Smooth muscle cell (in vitro differentiated cells): ENCODE results near the gene NKAP. TPM values are rescaled to one million over a fixed set of nuclear protein-coding genes. Genes with fewer than 3 reads are reported as not detected.
"Not testable (repeated sequence)": the region's sequence is repeated elsewhere in the genome, so short reads cannot be mapped to it uniquely, and the experiment has no call there.

Experiments used
- DNase-seq: peaks from one replicate; lab custom pipeline; 2025; ENCODE audit not compliant: unreplicated experiment; lab: John Stamatoyannopoulos, UW
- H2AFZ ChIP-seq: fragments of 200-600 bp; sonication (generic); 2 replicates; pipeline ENCODE4 v1.6.0; 2016; ENCODE audit warnings: antibody characterized with exemption, low read depth, mild to moderate bottlenecking
- H3F3A ChIP-seq: fragments of 200-600 bp; sonication (generic); 2 replicates; pipeline ENCODE4 v1.6.0; 2017; ENCODE audit warnings: antibody characterized with exemption, low read depth
- H3K27ac ChIP-seq: fragments of 200-600 bp; sonication (generic); 2 replicates; pipeline ENCODE4 v1.5.1; 2016; ENCODE audit warnings: low read depth, mild to moderate bottlenecking
- H3K27me3 ChIP-seq: fragments of 200-600 bp; sonication (generic); 2 replicates; pipeline ENCODE4 v1.6.1; 2016; ENCODE audit warnings: low read depth, mild to moderate bottlenecking
- H3K36me3 ChIP-seq: fragments of 200-600 bp; sonication (generic); 2 replicates; pipeline ENCODE4 v1.5.1; 2016; ENCODE audit warnings: low read depth
- H3K4me1 ChIP-seq: fragments of 200-600 bp; sonication (generic); 2 replicates; pipeline ENCODE4 v1.5.1; 2016; ENCODE audit warnings: low read depth
- H3K4me2 ChIP-seq: fragments of 200-600 bp; sonication (generic); 2 replicates; pipeline ENCODE4 v1.6.0; 2016; ENCODE audit warnings: mild to moderate bottlenecking
- H3K4me3 ChIP-seq: fragments of 200-600 bp; sonication (generic); 2 replicates; pipeline ENCODE4 v1.5.1; 2016; ENCODE audit warnings: mild to moderate bottlenecking
- H3K79me2 ChIP-seq: fragments of 200-600 bp; sonication (generic); 2 replicates; pipeline ENCODE4 v1.6.0; 2016; ENCODE audit warnings: low read depth, mild to moderate bottlenecking
- H3K9ac ChIP-seq: fragments of 200-600 bp; sonication (generic); 2 replicates; pipeline ENCODE4 v1.6.0; 2016; ENCODE audit warnings: low read depth
- H3K9me3 ChIP-seq: fragments of 200-600 bp; sonication (generic); replicated peaks from 2 replicates; pipeline ENCODE4 v1.5.1; 2016; ENCODE audit warnings: low read depth
- H4K20me1 ChIP-seq: fragments of 200-600 bp; sonication (generic); 2 replicates; pipeline ENCODE4 v1.6.0; 2016; ENCODE audit warnings: low read depth
- WGBS: methylation state at CpG from one replicate; pipeline ENCODE4 v1.1.7; 2016; ENCODE audit warnings: low lambda C conversion rate; 5-methylcytosine and 5-hydroxymethylcytosine counted together
- polyA plus RNA-seq: library from polyadenylated mRNA; unstranded; fragments of >200 nt; fragmentation: Nextera tagmentation; extraction: Ambion mirVana; gene quantifications from 2 replicates; pipeline ENCODE4 v1.2.1, GENCODE V29; 2016
- total RNA-seq: library from RNA; depleted of rRNA; stranded (reverse); fragments of >200 nt; gene quantifications from 2 replicates; pipeline ENCODE4 v1.2.3, GENCODE V29; 2014
- TF ChIP-seq, protein P1 (sequence below): fragments of 200-600 bp; sonication (generic); IDR thresholded peaks from 2 replicates; pipeline ENCODE4 v1.5.1; 2017; ENCODE audit warnings: borderline replicate concordance, mild to moderate bottlenecking, antibody characterized with exemption; ENCODE audit not compliant: insufficient read depth, poor library complexity, severe bottlenecking

Gene NKAP
- total and polyA plus RNA-seq, 2 experiments from 2014 or later: 6.4 to 7.3 TPM

DNA sequence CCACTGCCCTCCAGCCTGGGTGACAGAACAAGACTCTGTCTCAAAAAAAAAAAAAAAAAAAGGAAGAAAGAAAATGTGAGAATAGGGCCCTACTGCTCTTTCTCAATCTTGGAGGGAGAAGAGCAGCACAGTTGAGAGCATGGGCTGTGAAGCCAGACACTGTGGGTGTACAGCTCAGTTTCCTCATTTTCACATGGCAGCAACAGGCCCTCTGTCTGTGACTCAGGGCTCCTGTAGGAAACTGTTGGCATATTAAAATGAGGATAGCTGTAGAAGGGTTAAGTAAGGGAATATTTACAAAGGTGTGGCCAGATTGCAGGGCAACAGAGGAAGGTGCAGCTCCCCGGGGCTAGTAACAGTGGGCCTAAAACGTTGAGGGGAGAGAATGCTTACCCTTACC lies 44.4 kb downstream of the NKAP start:
- Histone ChIP-seq H3K4me3 (no peak overlapping the region), H3K4me2 (no peak overlapping the region), H3F3A (no peaks in the 10 kb centered on the region), H3K9me3 (no peaks in the 10 kb centered on the region), H3K27ac (no peak overlapping the region), H3K27me3 (no peaks in the 10 kb centered on the region), H3K36me3 (no peaks in the 10 kb centered on the region), H3K9ac (no peak overlapping the region), H4K20me1 (no peaks in the 10 kb centered on the region), H3K4me1 (no peaks in the 10 kb centered on the region), H3K79me2 (no peaks in the 10 kb centered on the region), H2AFZ (no peak overlapping the region)
- TF ChIP-seq, protein P1, sequence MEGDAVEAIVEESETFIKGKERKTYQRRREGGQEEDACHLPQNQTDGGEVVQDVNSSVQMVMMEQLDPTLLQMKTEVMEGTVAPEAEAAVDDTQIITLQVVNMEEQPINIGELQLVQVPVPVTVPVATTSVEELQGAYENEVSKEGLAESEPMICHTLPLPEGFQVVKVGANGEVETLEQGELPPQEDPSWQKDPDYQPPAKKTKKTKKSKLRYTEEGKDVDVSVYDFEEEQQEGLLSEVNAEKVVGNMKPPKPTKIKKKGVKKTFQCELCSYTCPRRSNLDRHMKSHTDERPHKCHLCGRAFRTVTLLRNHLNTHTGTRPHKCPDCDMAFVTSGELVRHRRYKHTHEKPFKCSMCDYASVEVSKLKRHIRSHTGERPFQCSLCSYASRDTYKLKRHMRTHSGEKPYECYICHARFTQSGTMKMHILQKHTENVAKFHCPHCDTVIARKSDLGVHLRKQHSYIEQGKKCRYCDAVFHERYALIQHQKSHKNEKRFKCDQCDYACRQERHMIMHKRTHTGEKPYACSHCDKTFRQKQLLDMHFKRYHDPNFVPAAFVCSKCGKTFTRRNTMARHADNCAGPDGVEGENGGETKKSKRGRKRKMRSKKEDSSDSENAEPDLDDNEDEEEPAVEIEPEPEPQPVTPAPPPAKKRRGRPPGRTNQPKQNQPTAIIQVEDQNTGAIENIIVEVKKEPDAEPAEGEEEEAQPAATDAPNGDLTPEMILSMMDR: no peak
- DNase-seq: no peak
- 33% methylated on average over 2 of the region's 2 CpGs for WGBS

DNA sequence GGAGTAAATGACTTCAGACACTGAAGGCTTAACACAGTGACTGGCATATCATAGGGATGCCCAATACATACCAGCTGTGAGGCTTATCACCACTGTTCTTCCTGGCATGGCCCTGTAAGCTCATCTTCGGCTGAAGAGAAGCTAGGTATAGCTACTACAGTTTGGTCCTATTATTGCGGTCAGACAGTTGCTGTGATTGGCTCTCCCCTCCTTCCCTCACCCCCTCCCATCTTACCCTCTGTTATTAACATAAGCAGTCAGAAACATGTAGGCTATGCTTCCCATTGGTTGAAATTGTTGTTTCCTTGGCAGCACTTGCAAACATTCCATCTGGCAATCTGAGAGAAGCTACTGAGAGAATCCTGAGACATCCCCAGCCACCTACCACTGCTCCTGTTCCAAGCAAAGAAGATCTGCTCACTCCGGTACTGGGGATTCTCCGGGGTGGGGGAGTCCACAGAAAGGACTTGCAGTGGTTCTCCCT lies 47.7 kb downstream of the NKAP start, which contains the start of gene AKAP14:
Gene AKAP14 (plus strand): TSS at position 51 of the 484 bp plus-strand sequence. CDS start 7,331 bp downstream, outside the sequence.
- 78% methylated on average over 4 of the region's 4 CpGs for WGBS
- Histone ChIP-seq H3K36me3 (no peaks in the 10 kb centered on the region), H4K20me1 (no peaks in the 10 kb centered on the region), H2AFZ (no peak within 1 kb of the TSS), H3K9me3 (no peaks in the 10 kb centered on the region), H3K27me3 (no peaks in the 10 kb centered on the region), H3K27ac (no peak within 1 kb of the TSS), H3K4me1 (no peaks in the 10 kb centered on the region), H3F3A (no peaks in the 10 kb centered on the region), H3K4me2 (no peak within 1 kb of the TSS), H3K9ac (no peak within 1 kb of the TSS), H3K79me2 (no peaks in the 10 kb centered on the region), H3K4me3 (no peak within 1 kb of the TSS)
- DNase-seq: no peak
- TF ChIP-seq, protein P1: no peak

DNA sequence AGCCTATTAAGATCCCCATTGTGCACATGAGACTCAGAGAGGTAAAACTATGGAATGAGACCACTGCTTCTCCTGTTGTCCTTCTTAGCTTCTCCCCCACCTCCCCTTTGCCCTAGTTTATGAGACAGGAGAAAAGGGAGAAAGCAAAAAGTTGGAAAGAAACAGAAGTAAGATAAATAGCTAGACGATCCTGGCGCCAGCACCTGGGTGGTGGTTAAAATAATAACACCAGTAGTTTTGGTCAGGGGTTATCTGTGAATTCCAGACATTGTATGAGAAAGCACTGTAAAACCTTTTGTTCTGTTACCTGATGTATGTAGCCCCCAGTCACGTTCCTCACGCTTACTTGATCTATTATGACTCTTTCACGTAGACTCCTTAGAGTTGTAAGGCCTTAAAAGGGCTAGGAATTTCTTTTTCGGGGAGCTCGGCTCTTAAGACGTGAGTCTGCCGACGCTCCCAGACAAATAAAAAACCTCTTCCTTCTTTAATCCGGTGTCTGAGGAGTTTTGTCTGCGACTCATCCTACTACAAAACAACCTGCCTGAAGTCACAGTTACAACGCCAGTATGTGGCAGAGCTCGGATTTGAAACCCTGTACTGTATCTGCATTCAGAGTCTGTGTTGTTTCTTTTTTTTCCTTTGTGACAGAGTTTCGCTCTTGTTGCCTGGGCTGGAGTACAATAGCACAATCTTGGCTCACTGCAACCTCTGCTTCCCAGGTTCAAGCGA lies 51.4 kb downstream of the NKAP start:
- not testable (repeated sequence) for H3K4me1 ChIP-seq, H3K4me3 ChIP-seq, H4K20me1 ChIP-seq, H3K27me3 ChIP-seq, H3K9ac ChIP-seq, H2AFZ ChIP-seq, H3K9me3 ChIP-seq, H3K27ac ChIP-seq, H3K36me3 ChIP-seq, H3K4me2 ChIP-seq, H3F3A ChIP-seq, H3K79me2 ChIP-seq, DNase-seq
- WGBS: 55% methylated on average over 16 of the region's 16 CpGs

DNA sequence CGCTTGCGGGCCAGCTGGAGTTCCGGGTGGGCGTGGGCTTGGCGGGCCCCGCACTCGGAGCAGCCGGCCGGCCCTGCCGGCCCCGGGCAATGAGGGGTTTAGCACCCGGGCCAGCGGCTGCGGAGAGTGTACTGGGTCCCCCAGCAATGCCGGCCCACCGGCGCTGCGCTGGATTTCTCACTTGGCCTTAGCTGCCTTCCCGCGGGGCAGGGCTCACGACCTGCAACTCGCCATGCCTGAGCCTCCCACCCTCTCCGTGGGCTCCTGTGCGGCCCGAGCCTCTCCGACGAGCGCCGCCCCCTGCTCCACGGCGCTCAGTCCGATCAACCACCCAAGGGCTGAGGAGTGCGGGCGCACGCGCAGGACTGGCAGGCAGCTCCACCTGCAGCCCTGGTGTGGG lies 52.9 kb downstream of the NKAP start:
- H3K27me3 ChIP-seq, H3K9me3 ChIP-seq, H3K4me3 ChIP-seq, H3K9ac ChIP-seq, H3K4me1 ChIP-seq, H3K4me2 ChIP-seq, H4K20me1 ChIP-seq, H3K36me3 ChIP-seq, H2AFZ ChIP-seq, DNase-seq, H3K79me2 ChIP-seq, H3F3A ChIP-seq, H3K27ac ChIP-seq: not testable (repeated sequence)
- 93% methylated on average over 14 of the region's 36 CpGs for WGBS
